Right lobe of liver (tissue), 4 donors: ENCODE measurements around the gene SEMA7A.

Source experiments
- CTCF ChIP-seq, 4 donors: fragments of 200-600 bp in 3 of 4; fragments of 450-650 bp in 1 of 4; IDR thresholded peaks; one replicate each; pipeline versions ENCODE4 v1.5.1 to v1.8.0; 2016 to 2022; ENCODE audit warnings: antibody characterized with exemption in 4 of 4, mild to moderate bottlenecking in 2 of 4
- POLR2A ChIP-seq: fragments of 450-650 bp; IDR thresholded peaks from one replicate; pipeline ENCODE4 v1.6.1; 2017; ENCODE audit warnings: antibody characterized with exemption, mild to moderate bottlenecking
- donor health status: DM: no; HTN: no; CAD: no.
- donor health status: DM: no; HTN: no; CAD: no.
- donor health status: DM: no; HTN: yes; CAD: no.

- TF ChIP-seq POLR2A (no peak), CTCF (IDR thresholded peaks at IDR 0.05) (no peak)
Measured at GRCh38 chr15:74431645-74432044, 2.1 kb downstream of the SEMA7A start.
